Astrocyte of the hippocampus (primary cell): Measurements from ENCODE around the gene TBX4.

Source experiments
- DNase-seq: peaks from one replicate; pipeline ENCODE4 v3.0.0; 2011; ENCODE audit warnings: low read depth, low spot score

TBX4 gene

GRCh38 chr17:61452301-61453290 lies at the start of gene TBX4:
Gene TBX4 (plus strand): TSS chr17:61452422. CDS start chr17:61456491, 4,069 bp downstream.
- no peak for DNase-seq

DNA sequence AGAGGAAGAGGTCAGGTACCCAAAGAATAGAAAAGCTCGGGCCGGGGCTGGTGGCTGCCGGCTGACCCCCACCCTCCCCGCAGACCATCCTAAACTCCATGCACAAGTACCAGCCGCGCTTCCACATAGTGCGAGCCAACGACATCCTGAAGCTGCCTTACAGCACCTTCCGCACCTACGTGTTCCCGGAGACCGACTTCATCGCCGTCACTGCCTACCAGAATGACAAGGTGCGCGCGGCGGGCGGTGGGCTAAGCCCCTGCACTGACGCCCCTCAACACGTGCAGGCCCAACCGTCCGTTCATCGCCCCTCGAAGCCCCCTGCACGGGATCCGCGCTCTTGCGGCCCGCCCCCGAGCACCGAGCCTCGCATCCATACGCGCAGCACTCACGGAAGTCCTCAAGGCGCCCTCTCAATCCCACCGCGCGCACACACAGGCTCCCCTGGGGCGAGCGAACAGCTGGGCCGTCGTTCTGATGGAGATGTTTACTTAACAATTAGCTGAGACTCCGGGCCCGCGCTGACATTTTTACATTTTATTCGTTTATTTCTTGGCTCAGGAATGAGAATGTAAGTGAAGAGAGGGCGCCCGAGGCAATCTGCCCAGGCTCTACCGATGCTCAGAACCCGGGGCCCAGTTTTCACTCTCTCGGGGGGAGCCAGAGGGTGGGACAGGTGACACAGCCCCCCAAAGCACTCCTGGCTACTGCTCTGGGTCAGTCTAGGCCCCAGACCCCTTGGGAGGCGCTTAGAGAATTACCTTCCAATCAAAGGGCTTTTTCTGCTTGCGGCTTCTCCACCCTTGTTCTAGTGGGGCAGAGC lies 49.0 kb upstream of the TBX4 start:
- DNase-seq, result no peak

DNA sequence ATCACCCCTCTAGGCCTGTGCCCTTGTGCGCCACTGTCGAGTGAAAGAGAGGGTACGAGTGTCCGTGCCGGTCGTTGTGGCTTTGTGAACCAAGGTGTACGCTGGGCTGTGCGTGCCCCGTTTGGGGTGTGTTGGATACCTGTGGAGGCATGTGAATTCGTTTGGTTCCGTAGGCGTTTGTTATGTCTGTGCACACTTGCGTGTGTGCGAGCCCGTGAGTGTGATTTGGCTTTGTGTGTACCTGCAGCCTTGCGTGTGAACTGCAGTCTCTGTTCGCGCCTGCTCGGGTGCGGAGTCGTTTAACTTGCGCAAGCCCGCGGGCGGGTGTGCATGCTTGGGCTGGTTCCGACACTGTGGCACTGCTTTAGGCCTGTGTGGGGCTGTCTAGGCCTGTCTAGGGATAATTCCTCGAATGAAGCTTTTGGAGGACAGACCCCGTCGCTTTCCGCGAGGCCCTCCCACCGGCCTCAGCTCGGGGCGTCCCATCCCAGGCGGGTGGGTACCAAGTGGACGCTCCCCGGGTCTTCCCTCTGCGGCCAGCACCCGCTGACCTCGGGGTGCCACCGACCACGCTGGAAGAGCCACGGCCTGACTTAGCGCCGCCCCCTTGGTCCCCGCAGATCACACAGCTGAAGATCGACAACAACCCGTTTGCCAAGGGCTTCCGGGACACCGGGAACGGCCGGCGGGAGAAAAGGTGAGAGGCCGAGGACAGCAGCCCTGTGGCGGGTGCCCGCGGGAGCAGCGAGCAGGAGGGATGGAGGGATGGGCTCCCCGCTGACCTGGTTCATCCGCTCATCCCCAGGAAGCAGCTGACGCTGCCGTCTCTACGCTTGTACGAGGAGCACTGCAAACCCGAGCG lies 48.2 kb upstream of the TBX4 start:
- DNase-seq, result no peak

GRCh38 chr17:61404663-61404912 lies 47.6 kb upstream of the TBX4 start:
- no peak for DNase-seq

DNA sequence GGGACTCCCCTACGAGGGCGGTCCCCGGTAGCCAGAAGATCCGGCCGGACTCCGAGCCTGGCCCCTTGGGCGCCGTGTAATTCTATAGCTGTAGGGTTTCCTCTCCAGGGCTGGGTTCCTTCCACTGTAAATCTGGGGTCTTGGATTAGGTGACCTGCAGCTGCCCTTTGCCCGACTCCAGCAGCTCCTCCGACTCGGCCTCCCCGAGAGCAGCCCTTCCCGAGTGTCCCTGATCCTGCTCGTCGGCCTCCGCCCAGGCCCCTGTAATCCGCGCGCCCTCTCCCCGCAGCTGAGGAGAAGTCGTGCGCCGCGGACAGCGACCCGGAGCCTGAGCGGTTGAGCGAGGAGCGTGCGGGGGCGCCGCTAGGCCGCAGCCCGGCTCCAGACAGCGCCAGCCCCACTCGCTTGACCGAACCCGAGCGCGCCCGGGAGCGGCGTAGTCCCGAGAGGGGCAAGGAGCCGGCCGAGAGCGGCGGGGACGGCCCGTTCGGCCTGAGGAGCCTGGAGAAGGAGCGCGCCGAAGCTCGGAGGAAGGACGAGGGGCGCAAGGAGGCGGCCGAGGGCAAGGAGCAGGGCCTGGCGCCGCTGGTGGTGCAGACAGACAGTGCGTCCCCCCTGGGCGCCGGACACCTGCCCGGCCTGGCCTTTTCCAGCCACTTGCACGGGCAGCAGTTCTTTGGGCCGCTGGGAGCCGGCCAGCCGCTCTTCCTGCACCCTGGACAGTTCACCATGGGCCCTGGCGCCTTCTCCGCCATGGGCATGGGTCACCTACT lies 47.1 kb upstream of the TBX4 start:
- peak; percentile 16 for DNase-seq

GRCh38 chr17:61405686-61406536 lies 46.3 kb upstream of the TBX4 start:
- DNase-seq, result no peak

- no peak for DNase-seq
These were observed 45.7 kb upstream of the TBX4 start for GRCh38 chr17:61406537-61406845.

GRCh38 chr17:61406971-61407911 lies 45.0 kb upstream of the TBX4 start:
- DNase-seq, result no peak

GRCh38 chr17:61408151-61409041 lies 43.8 kb upstream of the TBX4 start:
- DNase-seq, result peak; percentile 16

DNA sequence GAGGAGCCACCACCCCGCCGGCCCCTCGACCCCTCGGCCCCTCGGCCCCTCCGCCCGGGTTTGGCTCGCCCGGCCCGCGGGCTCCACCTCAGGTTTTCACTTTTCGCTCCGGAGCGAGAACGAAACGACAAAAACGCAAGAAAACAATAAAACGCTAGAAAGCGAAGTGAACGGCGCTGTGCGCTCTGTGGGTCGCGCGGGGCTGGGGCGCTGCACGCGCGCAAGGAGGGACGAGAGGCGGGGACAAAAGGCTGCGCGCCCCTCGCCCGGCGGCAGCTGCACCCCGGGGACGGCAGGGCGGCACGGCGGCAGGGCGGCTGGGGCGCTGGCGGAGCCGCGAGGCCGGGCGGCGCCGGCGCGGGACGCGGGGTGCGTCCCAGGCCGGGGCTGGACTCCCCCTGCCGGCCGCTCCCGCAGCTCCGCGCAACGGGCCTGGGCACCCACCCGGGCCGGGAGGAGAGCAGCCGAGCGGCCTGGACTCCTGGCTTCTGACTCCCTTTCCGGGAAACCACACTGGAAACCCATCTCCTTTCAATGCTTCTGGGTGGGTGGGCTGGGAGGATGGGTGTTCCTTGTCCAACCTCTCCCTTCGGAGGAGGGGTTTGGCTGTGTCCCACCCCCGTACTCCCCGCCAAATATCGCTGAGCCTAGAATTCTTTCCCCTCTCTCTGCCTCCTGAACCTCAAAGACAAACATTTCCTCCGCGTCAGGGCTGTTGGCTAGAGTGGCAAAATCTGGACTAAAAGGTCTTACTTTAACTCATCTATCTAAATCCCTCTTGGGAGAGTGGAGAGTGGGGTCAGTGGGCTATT lies 42.7 kb upstream of the TBX4 start:
- DNase-seq, result peak; percentile 87

- peak; percentile 84 for DNase-seq
These were observed 41.8 kb upstream of the TBX4 start for GRCh38 chr17:61410141-61411010.

- DNase-seq, result no peak
These were observed 41.3 kb upstream of the TBX4 start for GRCh38 chr17:61411011-61411260.

DNA sequence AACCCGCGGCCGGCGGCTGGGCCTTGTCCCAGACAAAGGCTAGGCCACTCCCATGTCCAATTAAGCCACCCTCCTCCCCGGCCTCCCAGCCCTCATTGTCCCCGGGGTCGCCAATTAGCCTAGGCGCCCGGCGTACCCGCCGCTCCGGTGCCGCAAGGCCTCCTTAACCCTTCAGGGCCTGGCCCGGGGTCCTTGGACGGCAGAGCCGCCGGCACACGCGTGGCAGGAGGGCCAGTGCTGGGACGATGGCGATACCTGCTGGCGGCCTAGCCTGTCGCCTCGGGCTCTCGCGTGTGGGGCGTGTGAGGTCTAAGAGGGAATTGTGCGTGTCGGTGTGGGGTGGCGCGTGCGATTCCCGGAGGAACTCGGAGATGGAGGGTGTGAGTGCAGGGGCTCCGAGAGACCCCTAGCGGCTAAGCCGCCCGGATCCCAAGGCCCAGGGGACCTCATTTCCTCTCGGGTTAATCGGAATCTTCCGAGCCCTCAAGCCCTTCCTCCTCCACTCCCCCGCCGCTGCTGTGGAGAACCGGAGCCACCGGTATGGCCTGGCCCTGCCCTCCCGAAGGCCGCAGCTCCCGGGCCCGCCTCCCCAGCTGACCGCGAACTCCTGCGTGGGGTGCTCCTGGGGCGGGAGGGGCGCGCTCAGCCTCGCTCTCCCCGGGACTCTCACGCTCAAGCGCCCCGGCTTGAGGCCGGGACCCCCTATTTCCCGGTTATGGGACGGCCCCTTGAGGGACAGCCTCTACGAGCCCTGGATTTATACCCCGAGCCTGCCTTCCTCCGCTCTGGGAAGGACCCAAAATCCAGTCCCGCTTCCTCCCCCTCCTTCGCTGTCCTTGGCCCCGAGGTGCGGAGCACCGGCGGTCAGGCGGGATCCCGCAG lies 40.7 kb upstream of the TBX4 start:
- DNase-seq, result peak; percentile 74

GRCh38 chr17:61412143-61412859 lies 39.9 kb upstream of the TBX4 start:
- DNase-seq, result peak; percentile 92
